K562 (cell line): Measurements from ENCODE around the gene KCNAB1. TPM values are rescaled to one million over a fixed set of nuclear protein-coding genes. Genes with fewer than 3 reads are reported as not detected.
A peak's percentile ranks its signal among the peaks of the same experiment; 100 is the strongest.

Experiments
- ATAC-seq: fragments of 200-7000 bp; cut with Tn5 transposase; 3 replicates; pipeline ENCODE4 v1.9.1; 2020; ENCODE audit warnings: moderate library complexity
- BruUV-seq: library from RNA; stranded (reverse); fragments of 400-500 nt; replicated peaks from 2 replicates; lab custom pipeline; 2021; lab: Mats Ljungman, UMichigan
- CTCF ChIA-PET: fragments of 300-600 bp; formaldehyde crosslinking; extraction: SDS; loops from one replicate; lab custom pipeline; 2021; ENCODE audit warnings: low intra/inter-chr PET ratio; lab: Yijun Ruan, JAX
- POLR2A ChIA-PET: fragments of 300-600, 350-650 bp; sonication (Branson Sonifier 250); formaldehyde crosslinking; extraction: SDS; loops from one replicate; lab custom pipeline; 2021; ENCODE audit warnings: antibody characterized with exemption, inconsistent platforms; lab: Yijun Ruan, JAX
- DNase-seq, 4 experiments: peaks; one replicate each; pipeline versions ENCODE4 v3.0.0 to v3.0.0-alpha.2; 2011 to 2018; ENCODE audit warnings: low spot score in 3 of 4, mixed read lengths in 3 of 4; ENCODE audit errors: extremely low read depth in 1 of 4
- FAIRE-seq: peaks from 2 replicates; lab custom pipeline; 2011; peaks lifted over from hg19 to GRCh38; lab: Jason Lieb, UNC
- H2AFZ ChIP-seq: 2 replicates; pipeline ENCODE4 v1.6.0; 2011; ENCODE audit warnings: low read depth, low read length, control low read depth, inconsistent platforms
- H3K27ac ChIP-seq: fragments of 200-600 bp; 3 replicates; pipeline ENCODE4 v1.8.0; 2011; ENCODE audit warnings: low read depth, mild to moderate bottlenecking, control low read depth, inconsistent platforms, low read length, moderate library complexity, mixed read lengths; ENCODE audit errors: extremely low read depth
- H3K27me3 ChIP-seq, 2 experiments: fragments of 300-600 bp in 1 of 2; 2 replicates in 1 of 2; 3 replicates in 1 of 2; pipeline versions ENCODE4 v1.6.0 to v1.8.0; 2011; ENCODE audit warnings: inconsistent platforms in 2 of 2, low read length in 2 of 2, mild to moderate bottlenecking in 1 of 2, mixed read lengths in 1 of 2, moderate library complexity in 1 of 2; ENCODE audit not compliant: control insufficient read depth in 2 of 2, insufficient read depth in 2 of 2
- H3K36me3 ChIP-seq: fragments of 300-600 bp; 3 replicates; pipeline ENCODE4 v1.8.0; 2011; ENCODE audit warnings: mild to moderate bottlenecking, low read length, inconsistent platforms; ENCODE audit not compliant: control insufficient read depth, insufficient read depth
- H3K4me1 ChIP-seq, 2 experiments: fragments of 200-600 bp in 1 of 2; replicated peaks in 1 of 2; 2 replicates in 1 of 2; 3 replicates in 1 of 2; pipeline versions ENCODE4 v1.5.1 to v1.8.0; 2011; ENCODE audit warnings: inconsistent platforms in 2 of 2, low read length in 2 of 2, mild to moderate bottlenecking in 1 of 2, mixed read lengths in 1 of 2, moderate library complexity in 1 of 2; ENCODE audit not compliant: control insufficient read depth in 2 of 2, insufficient read depth in 2 of 2
- H3K4me2 ChIP-seq: 2 replicates; pipeline ENCODE4 v1.6.1; 2011; ENCODE audit warnings: low read length, control low read depth, inconsistent platforms, mixed read lengths; ENCODE audit not compliant: insufficient read depth
- H3K4me3 ChIP-seq: fragments of 200-600 bp; sonication (generic), shearing (Covaris generic); 2 replicates; pipeline ENCODE4 v1.5.1; 2016; ENCODE audit warnings: control low read depth, inconsistent platforms
- H3K79me2 ChIP-seq: fragments of 200-600 bp; 3 replicates; pipeline ENCODE4 v1.8.0; 2011; ENCODE audit warnings: low read length, inconsistent platforms; ENCODE audit not compliant: control insufficient read depth, insufficient read depth
- H3K9ac ChIP-seq, 2 experiments: 2 replicates each; pipeline versions ENCODE4 v1.6.0 to v1.6.1; 2011; ENCODE audit warnings: low read depth in 2 of 2, low read length in 2 of 2, control low read depth in 1 of 2, inconsistent platforms in 1 of 2, mild to moderate bottlenecking in 1 of 2, mixed read lengths in 1 of 2; ENCODE audit not compliant: insufficient read depth in 1 of 2
- H3K9me1 ChIP-seq: one replicate; pipeline ENCODE4 v1.6.0; 2011; ENCODE audit warnings: inconsistent platforms, mild to moderate bottlenecking, low read length, moderate library complexity; ENCODE audit not compliant: control insufficient read depth, insufficient read depth
- H3K9me3 ChIP-seq: replicated peaks from 2 replicates; pipeline ENCODE4 v1.5.1; 2011; ENCODE audit warnings: low read depth, low read length, inconsistent platforms; ENCODE audit not compliant: control insufficient read depth, insufficient read depth
- H4K20me1 ChIP-seq: replicated peaks from 2 replicates; pipeline ENCODE4 v1.6.1; 2011; ENCODE audit warnings: low read length, inconsistent platforms, mixed read lengths; ENCODE audit not compliant: control insufficient read depth, insufficient read depth
- CEBPB ChIP-seq: fragments of 450-650 bp; IDR thresholded peaks from 2 replicates; pipeline ENCODE4 v1.6.1; 2016; ENCODE audit warnings: missing genetic modification characterization, missing compliant biosample characterization
- CEBPG ChIP-seq, 3 experiments: fragments of 200-800 bp in 1 of 3; sonication (Bioruptor generic) in 1 of 3; sonication (generic) in 1 of 3; formaldehyde crosslinking in 1 of 3; IDR thresholded peaks in 2 of 3; conservative IDR thresholded peaks in 1 of 3; 2 replicates each; pipeline versions ENCODE4 v1.6.1 to v1.8.0; 2016 to 2022; ENCODE audit warnings: missing compliant biosample characterization in 2 of 3, missing genetic modification characterization in 2 of 3, mild to moderate bottlenecking in 1 of 3, missing genetic modification reagents in 1 of 3
- POLR2G ChIP-seq: fragments of 200-400 bp; formaldehyde crosslinking; IDR thresholded peaks from 2 replicates; pipeline ENCODE4 v1.6.1; 2017; ENCODE audit warnings: low read depth, mild to moderate bottlenecking, antibody characterized with exemption, low read length, moderate library complexity
- ZBTB33 ChIP-seq: sonication (generic); formaldehyde crosslinking; IDR thresholded peaks from 2 replicates; pipeline ENCODE4 v1.8.1; 2023; ENCODE audit warnings: mild to moderate bottlenecking, missing genetic modification reagents
- ZNF134 ChIP-seq: fragments of 250-450 bp; sonication (Bioruptor Pico); conservative IDR thresholded peaks from 2 replicates; pipeline ENCODE4 v1.4.0; 2020
- WGBS: fragments of 100-300 bp; shearing (Covaris generic); methylation state at CpG from one replicate; pipeline ENCODE4 v1.1.6; 2016; ENCODE audit warnings: low coverage, mixed read lengths; ENCODE audit not compliant: insufficient coverage; ENCODE audit errors: missing lambda C conversion rate; 5-methylcytosine and 5-hydroxymethylcytosine counted together
- in situ Hi-C: fragments of 300-500 bp; cut with MboI; formaldehyde crosslinking; loops from 4 replicates; pipeline ENCODE4 v1.15.0; 2018; ENCODE audit warnings: inconsistent platforms, mixed read lengths
- intact Hi-C: fragments of 100-400 bp; cut with micrococcal nuclease; formaldehyde crosslinking; loops from 2 replicates; pipeline ENCODE4 v1.14.2; 2022
- polyA plus RNA-seq, 8 experiments: library from polyadenylated mRNA; depleted of rRNA in 4 of 8; stranded (reverse) in 5 of 8; unstranded in 3 of 8; fragments of >200 nt; fragmentation: Nextera tagmentation in 2 of 8; fragmentation: Illumina TruSeq in 1 of 8; extraction: Ambion mirVana in 2 of 8; extraction: Trizol in 1 of 8; gene quantifications; 2 replicates each; pipeline versions ENCODE4 v1.2.1 to v1.2.3, GENCODE V29; 2011 to 2014; ENCODE audit warnings: inconsistent platforms in 1 of 8, missing spikeins in 1 of 8
- total RNA-seq, 7 experiments: library from RNA; depleted of rRNA in 6 of 7; stranded (reverse); fragments of >200 nt in 6 of 7; fragmentation: Illumina TruSeq in 2 of 7; extraction: Trizol in 2 of 7; gene quantifications; 2 replicates each; pipeline versions ENCODE4 v1.2.1 to v1.2.3, GENCODE V29; 2011 to 2021; ENCODE audit warnings: low replicate concordance in 1 of 7

KCNAB1 gene
- total and polyA plus RNA-seq, 9 of the 15 experiments (the other 6 are each of a cell fraction or from before 2014, with no cell fraction given) = 0.14 to 1.2 (median 0.51) TPM

GRCh38 chr3:156536524-156537316, 416.3 kb downstream of the KCNAB1 start:
- intact Hi-C loops = loop anchor here (5.0 kb wide), 2 partner anchors 546 to 601 kb away; no protein-coding TSS in a partner anchor
- POLR2A ChIA-PET = interaction anchor here (0.7 to 2.8 kb wide), 5 partner anchors 18 to 349 kb away, joined by 3 to 10 read pairs (median 3); partner anchors contain the start of gene SSR3

More at GRCh38 chr3:156536524-156537316, 416.3 kb downstream of the KCNAB1 start:
- CTCF ChIA-PET = no interaction called here
- no peaks in the 10 kb centered on the region for H3K9me1 ChIP-seq
- no peak overlapping the region for H3K4me3 ChIP-seq
- H4K20me1 ChIP-seq = 0 out of 2 replicates have a peak, but pooled peaks cover 5% of the 10 kb centered on the region
- no peak overlapping the region for H3K9ac ChIP-seq
- ATAC-seq = 0 out of 3 replicates have a peak, but pooled peaks have one; percentile 8
- no peak overlapping the region for H3K4me2 ChIP-seq
- 70% methylated on average over 6 of the region's 6 CpGs for WGBS
- no peaks in the 10 kb centered on the region for H3K9me3 ChIP-seq
- H2AFZ ChIP-seq = no peak overlapping the region
- no TSS peak for BruUV-seq
- H3K4me1 ChIP-seq = no peaks in the 10 kb centered on the region; a peak in 1 of 5 replicates
- no peaks in the 10 kb centered on the region for H3K27me3 ChIP-seq
- TF ChIP-seq ZNF134 (CRISPR knock-in tag) = no peak
- no peak for TF ChIP-seq CEBPG (CRISPR knock-in tag; IDR thresholded peaks at IDR 0.05)
- peak; percentile 43; a peak in 2 of 4 replicates for TF ChIP-seq CEBPG (tag; conservative IDR thresholded peaks at IDR 0.05 in 1 of 2, IDR thresholded peaks at IDR 0.05 in 1 of 2)
- 0 out of 2 replicates have a peak, but pooled peaks have one; percentile 27 for TF ChIP-seq POLR2G
- peak; percentile 72 for TF ChIP-seq CEBPB (tag)
- 0 out of 2 replicates have a peak, but pooled peaks have one; percentile 50 for TF ChIP-seq ZBTB33 (CRISPR knock-in tag)
- no peak for FAIRE-seq
- no peak for DNase-seq
- peaks cover 39% of the 10 kb centered on the region for H3K36me3 ChIP-seq
- no peak overlapping the region for H3K27ac ChIP-seq
- in situ Hi-C loops = loop anchor here (25.0 kb wide), 1 partner anchor 601 kb away; no protein-coding TSS in a partner anchor
- no peaks in the 10 kb centered on the region for H3K79me2 ChIP-seq
